OCI-LY7 (cell line): ENCODE measurements around the gene RFX3. TPM values are rescaled to one million over a fixed set of nuclear protein-coding genes. Genes with fewer than 3 reads are reported as not detected.

Experiments used
- BruUV-seq: library from RNA; stranded (reverse); fragments of 400-500 nt; replicated peaks from 2 replicates; lab custom pipeline; 2021; lab: Mats Ljungman, UMichigan
- CTCF ChIA-PET: fragments of 300-600 bp; sonication (Branson Sonifier 250); formaldehyde crosslinking; loops from one replicate; lab custom pipeline; 2022; ENCODE audit warnings: antibody characterized with exemption; ENCODE audit not compliant: unreplicated experiment; lab: Charles Lee
- POLR2A ChIA-PET: fragments of 300-600 bp; sonication (Branson Sonifier 250); formaldehyde crosslinking; loops from one replicate; lab custom pipeline; 2022; ENCODE audit warnings: antibody characterized with exemption; lab: Charles Lee
- DNase-seq: peaks from one replicate; pipeline ENCODE4 v3.0.0-alpha.2; 2015; ENCODE audit warnings: low spot score
- H2AFZ ChIP-seq: fragments of 200-600 bp; sonication (generic), shearing (Covaris generic); 2 replicates; pipeline ENCODE4 v1.6.1; 2014; ENCODE audit warnings: mild to moderate bottlenecking, antibody characterized with exemption, low read length, moderate library complexity
- H3K27ac ChIP-seq: fragments of 200-600 bp; sonication (generic); 2 replicates; pipeline ENCODE4 v1.5.1; 2014; ENCODE audit warnings: mixed run types, low read depth, mild to moderate bottlenecking, moderate library complexity, low read length, inconsistent platforms; ENCODE audit not compliant: poor library complexity, severe bottlenecking
- H3K36me3 ChIP-seq: fragments of 200-600 bp; sonication (generic); 2 replicates; pipeline ENCODE4 v1.6.1; 2014; ENCODE audit warnings: mild to moderate bottlenecking, antibody characterized with exemption, low read length, moderate library complexity, mixed read lengths; ENCODE audit not compliant: insufficient read depth
- H3K4me1 ChIP-seq: fragments of 200-600 bp; sonication (generic); 2 replicates; pipeline ENCODE4 v1.5.1; 2014; ENCODE audit warnings: mild to moderate bottlenecking, low read length; ENCODE audit not compliant: insufficient read depth, poor library complexity, severe bottlenecking
- H3K4me2 ChIP-seq: fragments of 200-600 bp; sonication (generic); 2 replicates; pipeline ENCODE4 v1.6.1; 2014; ENCODE audit warnings: mild to moderate bottlenecking, low read length
- H3K4me3 ChIP-seq: fragments of 200-600 bp; sonication (generic); 2 replicates; pipeline ENCODE4 v1.5.1; 2014; ENCODE audit warnings: mild to moderate bottlenecking, low read depth, low read length; ENCODE audit not compliant: poor library complexity, severe bottlenecking
- H3K79me2 ChIP-seq: fragments of 200-600 bp; sonication (generic); 2 replicates; pipeline ENCODE4 v1.6.1; 2016; ENCODE audit warnings: low read depth, mild to moderate bottlenecking, low read length, moderate library complexity, mixed read lengths; ENCODE audit not compliant: insufficient read depth
- H3K9me2 ChIP-seq: fragments of 200-600 bp; sonication (generic); 2 replicates; pipeline ENCODE4 v1.6.1; 2016; ENCODE audit warnings: mild to moderate bottlenecking, low read length, mixed read lengths; ENCODE audit not compliant: insufficient read depth
- H3K9me3 ChIP-seq: fragments of 200-600 bp; sonication (generic); 2 replicates; pipeline ENCODE4 v1.6.1; 2014; ENCODE audit warnings: mild to moderate bottlenecking, mixed run types, low read length, mixed read lengths
- H4K20me1 ChIP-seq: fragments of 200-600 bp; sonication (generic); 2 replicates; pipeline ENCODE4 v1.6.1; 2014; ENCODE audit warnings: mild to moderate bottlenecking, antibody characterized with exemption, low read length, moderate library complexity, mixed read lengths; ENCODE audit not compliant: insufficient read depth
- EZH2phosphoT487 ChIP-seq: fragments of 200-600 bp; sonication (generic); IDR thresholded peaks from 2 replicates; pipeline ENCODE4 v1.6.1; 2018; ENCODE audit warnings: low read depth, borderline replicate concordance, mild to moderate bottlenecking, mixed run types, antibody characterized with exemption, low read length, moderate library complexity, mixed read lengths
- intact Hi-C: fragments of 100-400 bp; cut with micrococcal nuclease; formaldehyde crosslinking; loops from one replicate; pipeline ENCODE4 v1.10.0; 2022; ENCODE audit not compliant: unreplicated experiment
- total RNA-seq, 2 experiments: library from RNA; depleted of rRNA in 1 of 2; stranded (reverse); fragments of >200 nt in 1 of 2; shearing (Covaris generic) in 1 of 2; gene quantifications; 2 replicates each; pipeline ENCODE4 v1.2.3, GENCODE V29; 2014 to 2022
- TF ChIP-seq, protein P1 (sequence below): fragments of 200-600 bp; sonication (generic); conservative IDR thresholded peaks from 2 replicates; pipeline ENCODE4 v1.5.1; 2014; ENCODE audit warnings: mild to moderate bottlenecking, antibody characterized with exemption, low read length, moderate library complexity, mixed read lengths

The RFX3 gene
- total RNA-seq, 2 experiments from 2014 or later, result 6.9 to 18.1 TPM

DNA sequence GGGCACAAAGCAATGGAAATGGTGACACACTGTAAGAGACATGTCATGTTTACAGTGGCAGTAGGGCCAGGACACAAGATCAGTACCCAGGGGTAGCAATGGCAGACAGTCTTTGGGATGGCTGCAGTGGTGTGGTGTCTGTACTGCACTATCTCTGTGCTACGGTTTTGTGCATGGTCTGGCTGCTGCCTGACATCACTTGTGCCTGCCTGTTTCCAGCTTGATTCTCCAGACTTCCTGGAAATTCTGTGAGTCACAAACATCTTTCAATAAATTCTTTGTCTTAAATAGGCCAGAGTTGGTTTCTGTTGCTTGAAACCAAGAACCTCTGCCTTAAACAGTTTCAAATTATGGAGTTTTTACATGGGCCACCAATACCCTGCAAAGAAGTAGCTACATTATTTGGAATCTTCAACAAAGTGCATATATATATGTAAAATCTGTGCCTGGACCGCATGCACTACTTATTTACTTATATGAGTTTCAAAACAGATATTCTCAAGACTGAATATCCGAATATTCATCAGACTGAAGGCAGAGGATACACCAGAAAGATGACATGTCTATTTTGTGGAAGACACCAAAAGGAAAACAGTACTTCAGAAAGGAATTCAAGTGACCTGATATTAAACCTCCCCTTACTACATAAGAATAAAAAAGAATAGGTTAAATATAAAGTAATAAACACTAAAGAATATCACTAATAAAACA lies 188.1 kb downstream of the RFX3 start:
- ChIA-PET POLR2A (interaction anchor here (1.0 kb wide), 1 partner anchor 118 kb away, joined by 3 read pairs; no protein-coding TSS in a partner anchor), CTCF (no interaction called here)
- intact Hi-C loops, result no loop called here
- H2AFZ ChIP-seq, result no peak overlapping the region
- TF ChIP-seq EZH2phosphoT487, result no peak
- TF ChIP-seq, protein P1, sequence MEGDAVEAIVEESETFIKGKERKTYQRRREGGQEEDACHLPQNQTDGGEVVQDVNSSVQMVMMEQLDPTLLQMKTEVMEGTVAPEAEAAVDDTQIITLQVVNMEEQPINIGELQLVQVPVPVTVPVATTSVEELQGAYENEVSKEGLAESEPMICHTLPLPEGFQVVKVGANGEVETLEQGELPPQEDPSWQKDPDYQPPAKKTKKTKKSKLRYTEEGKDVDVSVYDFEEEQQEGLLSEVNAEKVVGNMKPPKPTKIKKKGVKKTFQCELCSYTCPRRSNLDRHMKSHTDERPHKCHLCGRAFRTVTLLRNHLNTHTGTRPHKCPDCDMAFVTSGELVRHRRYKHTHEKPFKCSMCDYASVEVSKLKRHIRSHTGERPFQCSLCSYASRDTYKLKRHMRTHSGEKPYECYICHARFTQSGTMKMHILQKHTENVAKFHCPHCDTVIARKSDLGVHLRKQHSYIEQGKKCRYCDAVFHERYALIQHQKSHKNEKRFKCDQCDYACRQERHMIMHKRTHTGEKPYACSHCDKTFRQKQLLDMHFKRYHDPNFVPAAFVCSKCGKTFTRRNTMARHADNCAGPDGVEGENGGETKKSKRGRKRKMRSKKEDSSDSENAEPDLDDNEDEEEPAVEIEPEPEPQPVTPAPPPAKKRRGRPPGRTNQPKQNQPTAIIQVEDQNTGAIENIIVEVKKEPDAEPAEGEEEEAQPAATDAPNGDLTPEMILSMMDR, result no peak
- no peaks in the 10 kb centered on the region for H3K9me2 ChIP-seq
- no peak overlapping the region for H3K27ac ChIP-seq
- no peak overlapping the region for H3K4me3 ChIP-seq
- H3K4me1 ChIP-seq, result no peaks in the 10 kb centered on the region
- H4K20me1 ChIP-seq, result no peaks in the 10 kb centered on the region
- H3K79me2 ChIP-seq, result no peaks in the 10 kb centered on the region
- no peaks in the 10 kb centered on the region for H3K36me3 ChIP-seq
- H3K4me2 ChIP-seq, result no peak overlapping the region
- peaks cover 5% of the 10 kb centered on the region; the same call in 1 of the 2 replicates for H3K9me3 ChIP-seq
- no TSS peak for BruUV-seq
- no peak for DNase-seq

DNA sequence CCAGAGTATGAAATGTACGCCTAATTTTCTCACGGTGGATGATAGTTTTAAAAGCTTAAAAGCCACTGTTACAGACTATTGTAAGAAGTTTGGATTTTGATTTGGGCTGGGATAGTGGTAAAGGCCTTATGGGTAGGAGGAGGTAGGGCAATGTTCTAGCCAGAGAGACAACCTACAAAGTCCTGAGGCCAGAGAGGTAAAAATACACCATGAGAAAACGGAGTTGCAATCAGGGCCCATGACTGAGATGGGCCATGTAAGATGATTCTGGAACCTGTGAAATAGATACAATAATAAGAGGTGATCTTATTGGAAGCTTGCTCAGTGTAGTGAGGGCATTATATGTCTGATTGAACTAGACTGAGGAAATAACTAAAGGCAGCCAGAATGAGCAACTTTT lies 188.8 kb downstream of the RFX3 start:
- no peak for DNase-seq
- Histone ChIP-seq H3K4me3 (no peak overlapping the region), H3K27ac (no peak overlapping the region), H3K79me2 (no peaks in the 10 kb centered on the region), H3K36me3 (no peaks in the 10 kb centered on the region), H4K20me1 (no peaks in the 10 kb centered on the region), H3K9me2 (no peaks in the 10 kb centered on the region), H3K9me3 (peaks cover 5% of the 10 kb centered on the region; the same call in 1 of the 2 replicates), H3K4me1 (no peaks in the 10 kb centered on the region), H3K4me2 (no peak overlapping the region), H2AFZ (no peak overlapping the region)
- ChIA-PET POLR2A (no interaction called here), CTCF (no interaction called here)
- TF ChIP-seq, protein P1, result no peak
- TF ChIP-seq EZH2phosphoT487, result no peak
- intact Hi-C loops, result no loop called here
- no TSS peak for BruUV-seq

DNA sequence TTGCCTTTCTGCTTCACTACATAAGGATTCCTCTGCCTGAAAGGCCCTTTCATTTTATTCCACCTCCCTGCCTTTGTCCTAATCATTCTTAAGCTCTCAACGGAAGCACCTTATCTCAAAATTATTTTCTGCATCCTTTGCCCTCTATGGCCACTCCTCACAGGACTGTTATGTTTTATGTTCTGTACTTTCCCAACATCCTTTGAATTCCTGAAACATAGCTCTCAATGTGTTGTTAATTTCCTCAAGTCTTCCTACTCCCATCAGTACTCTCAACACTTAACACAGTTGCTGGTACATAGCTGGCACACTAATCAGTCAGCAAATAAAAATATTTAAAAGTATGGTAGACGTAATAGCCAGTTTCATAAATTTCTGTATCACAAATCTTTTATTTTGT lies 193.0 kb downstream of the RFX3 start:
- Histone ChIP-seq H3K27ac (no peak overlapping the region), H2AFZ (no peak overlapping the region), H3K9me2 (no peaks in the 10 kb centered on the region), H3K4me3 (no peak overlapping the region), H3K79me2 (no peaks in the 10 kb centered on the region), H3K36me3 (no peaks in the 10 kb centered on the region), H3K9me3 (no peaks in the 10 kb centered on the region), H3K4me2 (no peak overlapping the region), H3K4me1 (no peaks in the 10 kb centered on the region), H4K20me1 (no peaks in the 10 kb centered on the region)
- CTCF ChIA-PET, result no interaction called here
- TF ChIP-seq, protein P1, result no peak
- no peak for TF ChIP-seq EZH2phosphoT487
- no peak for DNase-seq
- intact Hi-C loops, result no loop called here
- no TSS peak for BruUV-seq
- POLR2A ChIA-PET, result interaction anchor here (1.3 kb wide), 1 partner anchor 9 kb away, joined by 4 read pairs; no protein-coding TSS in a partner anchor
